ENCODE data around the gene MYH11.

DNA sequence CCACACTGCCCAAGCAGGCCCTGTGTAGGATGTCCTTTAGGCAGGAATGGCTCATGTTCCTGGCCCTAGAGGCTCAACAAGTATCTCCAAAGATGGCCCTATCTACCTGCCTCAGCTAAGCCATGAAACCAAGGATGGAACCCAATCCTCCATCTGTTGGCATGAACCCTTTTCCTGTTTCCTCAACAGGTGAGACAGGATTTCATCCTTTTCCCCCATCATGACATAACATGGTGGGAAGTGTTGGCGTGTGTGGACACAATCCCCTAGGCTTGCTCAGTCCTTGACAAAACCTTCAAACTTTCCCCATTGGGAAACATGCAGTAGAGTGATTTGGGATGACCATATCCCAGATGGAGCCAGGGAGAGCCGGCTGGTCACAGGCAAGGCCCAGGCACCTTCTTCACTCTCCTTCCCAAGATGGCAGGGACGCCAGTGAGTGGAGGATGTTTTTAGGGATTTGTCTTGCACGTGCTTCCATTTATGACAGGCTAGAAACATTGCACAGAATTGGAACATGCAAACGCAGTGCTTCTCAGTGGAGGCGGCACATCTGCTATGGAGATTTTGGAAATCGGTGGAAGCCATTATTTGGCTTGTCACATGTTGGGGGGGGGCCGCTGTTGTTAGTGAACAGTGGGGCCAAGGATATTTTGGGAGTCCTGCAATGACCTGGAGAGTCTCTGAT is 77.0 kb downstream of the MYH11 start:
- TF ChIP-seq, protein P1, sequence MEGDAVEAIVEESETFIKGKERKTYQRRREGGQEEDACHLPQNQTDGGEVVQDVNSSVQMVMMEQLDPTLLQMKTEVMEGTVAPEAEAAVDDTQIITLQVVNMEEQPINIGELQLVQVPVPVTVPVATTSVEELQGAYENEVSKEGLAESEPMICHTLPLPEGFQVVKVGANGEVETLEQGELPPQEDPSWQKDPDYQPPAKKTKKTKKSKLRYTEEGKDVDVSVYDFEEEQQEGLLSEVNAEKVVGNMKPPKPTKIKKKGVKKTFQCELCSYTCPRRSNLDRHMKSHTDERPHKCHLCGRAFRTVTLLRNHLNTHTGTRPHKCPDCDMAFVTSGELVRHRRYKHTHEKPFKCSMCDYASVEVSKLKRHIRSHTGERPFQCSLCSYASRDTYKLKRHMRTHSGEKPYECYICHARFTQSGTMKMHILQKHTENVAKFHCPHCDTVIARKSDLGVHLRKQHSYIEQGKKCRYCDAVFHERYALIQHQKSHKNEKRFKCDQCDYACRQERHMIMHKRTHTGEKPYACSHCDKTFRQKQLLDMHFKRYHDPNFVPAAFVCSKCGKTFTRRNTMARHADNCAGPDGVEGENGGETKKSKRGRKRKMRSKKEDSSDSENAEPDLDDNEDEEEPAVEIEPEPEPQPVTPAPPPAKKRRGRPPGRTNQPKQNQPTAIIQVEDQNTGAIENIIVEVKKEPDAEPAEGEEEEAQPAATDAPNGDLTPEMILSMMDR (conservative IDR thresholded peaks at IDR 0.05; ENCODE audit: low read depth, low read length): no peak
- no peak for TF ChIP-seq EZH2 (IDR thresholded peaks at IDR 0.05; ENCODE audit: borderline replicate concordance, low read depth, low read length, poor library complexity, severe bottlenecking)

All from A673 (cell line).